Nephron (organoid): ENCODE data around the gene F8.
"Not testable (repeated sequence)": the region's sequence is repeated elsewhere in the genome, so short reads cannot be mapped to it uniquely, and the experiment has no call there.

Source experiments
- H3K27ac Mint-ChIP-seq, 3 experiments: 2 replicates each; pipeline ENCODE4 v1.8.0; 2020; ENCODE audit warnings: mixed read lengths in 3 of 3, mild to moderate bottlenecking in 2 of 3, moderate library complexity in 1 of 3
- H3K27me3 Mint-ChIP-seq: 2 replicates; pipeline ENCODE4 v1.8.0; 2021; ENCODE audit warnings: low read depth, mild to moderate bottlenecking, moderate library complexity, mixed read lengths
- H3K36me3 Mint-ChIP-seq: 2 replicates; pipeline ENCODE4 v1.8.0; 2020; ENCODE audit warnings: low read depth, mixed read lengths
- H3K4me1 Mint-ChIP-seq: 2 replicates; pipeline ENCODE4 v1.8.0; 2020; ENCODE audit warnings: mixed read lengths
- H3K4me3 Mint-ChIP-seq, 3 experiments: 2 replicates each; pipeline ENCODE4 v1.8.0; 2020; ENCODE audit warnings: mild to moderate bottlenecking in 3 of 3, mixed read lengths in 3 of 3, moderate library complexity in 2 of 3
- H3K9me3 Mint-ChIP-seq: 2 replicates; pipeline ENCODE4 v1.8.0; 2020; ENCODE audit warnings: mixed read lengths
- CTCF ChIP-seq, 3 experiments: fragments of 200-600 bp; sonication (generic); IDR thresholded peaks; one replicate each; pipeline ENCODE4 v1.5.0; 2021; ENCODE audit warnings: antibody characterized with exemption in 3 of 3; ENCODE audit not compliant: unreplicated experiment in 3 of 3

F8 gene

DNA sequence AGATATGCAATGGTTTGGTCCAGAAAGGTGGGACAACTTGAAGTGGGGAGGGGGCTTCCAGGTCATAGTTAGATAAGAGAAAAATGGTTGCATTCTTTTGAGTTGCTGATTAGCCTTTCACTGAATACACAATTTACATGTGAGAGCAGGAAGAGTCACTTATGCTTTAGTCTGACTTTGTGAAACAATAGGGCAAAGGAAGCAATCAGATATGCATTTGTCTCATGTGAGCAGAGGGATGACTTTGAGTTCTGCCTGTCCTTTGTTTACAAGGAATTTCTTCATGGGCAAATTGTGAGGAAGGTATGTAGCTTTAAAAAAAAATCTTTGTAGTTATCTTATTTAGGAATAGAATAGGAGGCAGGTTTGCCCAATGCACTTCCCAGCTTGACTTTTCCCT, 201.0 kb downstream of the F8 start:
- H3K27me3 Mint-ChIP-seq, result peaks cover 3% of the 10 kb centered on the region
- peaks cover 15% of the 10 kb centered on the region for H3K9me3 Mint-ChIP-seq
- no peaks in the 10 kb centered on the region for H3K36me3 Mint-ChIP-seq
- no peak overlapping the region for H3K4me3 Mint-ChIP-seq
- H3K27ac Mint-ChIP-seq, result no peak overlapping the region
- H3K4me1 Mint-ChIP-seq, result no peaks in the 10 kb centered on the region
- TF ChIP-seq CTCF (IDR thresholded peaks at IDR 0.05; ENCODE audit: unreplicated experiment in 3 of 3), result no peak

DNA sequence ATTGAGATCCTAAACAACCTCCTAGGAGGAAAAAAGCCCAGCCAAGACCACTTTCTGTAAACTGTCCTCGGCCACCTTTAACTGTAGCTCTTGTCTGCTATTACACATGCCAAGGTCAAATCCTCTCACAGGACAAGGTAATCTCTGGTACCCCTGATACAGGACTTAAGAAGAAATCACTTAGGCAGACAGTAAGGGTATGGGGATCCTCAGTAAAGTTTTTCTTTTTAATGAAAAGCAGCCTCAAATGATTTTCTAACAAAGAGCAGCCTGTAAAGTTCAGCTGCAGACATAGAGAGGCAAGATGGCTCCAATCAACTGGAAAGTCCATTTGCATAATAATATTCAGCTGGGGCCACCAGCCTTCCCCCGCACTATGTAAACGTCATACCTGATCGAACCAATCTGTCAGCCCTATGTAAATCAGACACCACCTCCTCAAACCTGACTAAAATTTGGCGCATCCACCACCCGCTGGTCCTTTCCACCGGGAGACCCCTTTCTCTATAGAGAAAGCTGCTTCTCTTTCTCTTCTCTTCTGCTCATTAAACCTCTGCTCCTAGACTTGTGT, 202.7 kb downstream of the F8 start:
- no peak for TF ChIP-seq CTCF (IDR thresholded peaks at IDR 0.05; ENCODE audit: unreplicated experiment in 3 of 3)
- Mint-ChIP-seq H3K27me3 (peaks cover 3% of the 10 kb centered on the region), H3K4me1 (no peaks in the 10 kb centered on the region)

DNA sequence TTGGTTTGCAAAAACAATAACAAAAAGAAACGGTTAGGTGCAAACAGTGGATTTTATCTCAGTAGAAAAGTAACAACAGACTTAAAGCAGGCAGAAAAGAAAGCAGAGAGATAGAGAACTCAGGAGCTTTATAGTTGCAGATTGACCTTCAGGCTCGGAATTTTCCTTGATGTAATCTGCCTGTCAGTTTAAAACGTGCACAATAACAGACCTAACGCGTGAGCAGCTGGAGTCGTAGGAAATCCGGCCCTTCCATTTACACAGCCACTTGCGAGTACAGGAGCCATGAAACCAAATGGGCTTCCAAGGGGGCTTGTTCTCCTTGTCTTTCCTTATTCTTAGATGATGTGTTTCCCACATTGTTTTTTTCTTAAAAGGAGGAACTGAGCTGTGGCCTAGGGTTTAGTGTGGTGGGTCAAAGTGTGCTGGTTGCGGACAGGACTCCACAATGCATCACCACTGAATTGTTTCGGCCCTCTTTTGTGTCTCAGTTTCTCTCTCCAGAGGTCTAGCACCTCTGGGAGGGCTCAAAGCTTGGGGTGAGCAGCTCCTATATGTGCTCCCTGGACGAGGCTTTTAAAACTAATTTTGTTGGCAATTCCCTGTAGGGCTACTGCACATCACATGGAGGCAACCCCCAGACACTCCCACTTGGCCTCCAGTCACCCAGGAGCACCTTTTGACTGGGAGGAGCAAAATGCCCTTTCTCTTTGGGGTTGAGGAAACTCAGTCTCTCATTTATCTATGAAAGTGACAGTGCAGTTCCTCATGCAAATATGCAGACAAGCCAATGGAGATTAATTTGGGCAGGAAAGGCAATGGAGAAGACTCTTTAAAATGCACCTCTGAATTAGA, 203.4 kb downstream of the F8 start:
- Mint-ChIP-seq H3K4me1 (no peaks in the 10 kb centered on the region), H3K27me3 (peaks cover 3% of the 10 kb centered on the region), H3K27ac (no peak overlapping the region), H3K36me3 (no peaks in the 10 kb centered on the region), H3K4me3 (no peak overlapping the region), H3K9me3 (peaks cover 13% of the 10 kb centered on the region)
- no peak for TF ChIP-seq CTCF (IDR thresholded peaks at IDR 0.05; ENCODE audit: unreplicated experiment in 3 of 3)

More for the DNA sequence above, 202.7 kb downstream of the F8 start:
- H3K9me3 Mint-ChIP-seq, result peaks cover 16% of the 10 kb centered on the region
- no peaks in the 10 kb centered on the region for H3K36me3 Mint-ChIP-seq
- no peak overlapping the region for H3K4me3 Mint-ChIP-seq
- H3K27ac Mint-ChIP-seq, result no peak overlapping the region

- H3K27me3 Mint-ChIP-seq, H3K4me1 Mint-ChIP-seq, H3K27ac Mint-ChIP-seq, H3K4me3 Mint-ChIP-seq, H3K36me3 Mint-ChIP-seq: not testable (repeated sequence)
- peaks cover 11% of the 10 kb centered on the region for H3K9me3 Mint-ChIP-seq
Measured at GRCh38 chrX:154817048-154817618, 205.4 kb downstream of the F8 start.

GRCh38 chrX:154816326-154816898, 206.1 kb downstream of the F8 start:
- H3K9me3 Mint-ChIP-seq, result peaks cover 11% of the 10 kb centered on the region
- not testable (repeated sequence) for H3K4me1 Mint-ChIP-seq, H3K27ac Mint-ChIP-seq, H3K27me3 Mint-ChIP-seq, H3K36me3 Mint-ChIP-seq, H3K4me3 Mint-ChIP-seq

DNA sequence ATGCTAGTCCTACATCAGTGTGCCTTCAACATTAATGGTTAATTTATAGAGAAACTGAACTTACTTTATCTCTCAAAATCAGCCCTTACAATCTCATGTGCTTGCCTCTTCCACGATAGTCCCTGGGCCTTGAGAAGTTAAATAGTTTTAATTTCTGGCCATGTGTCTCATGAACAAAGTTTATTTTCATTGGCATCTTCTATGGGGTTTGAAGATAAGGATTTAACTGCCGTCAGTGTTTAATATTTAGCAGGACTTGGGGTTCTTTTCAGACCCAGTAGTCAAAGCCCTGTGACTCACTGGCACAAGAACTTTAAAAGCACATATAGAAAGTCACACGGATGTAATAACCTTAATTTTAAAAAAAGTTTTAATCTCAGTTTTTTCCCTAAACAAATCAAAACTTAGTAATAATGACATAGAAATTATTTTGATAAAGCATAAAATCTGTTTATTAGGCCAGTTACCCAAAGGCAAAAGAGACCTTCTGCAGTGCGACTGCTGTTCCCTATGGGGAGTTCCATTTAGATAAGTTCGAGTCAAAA, 207.2 kb downstream of the F8 start:
- TF ChIP-seq CTCF (IDR thresholded peaks at IDR 0.05; ENCODE audit: unreplicated experiment in 3 of 3), result no peak
- Mint-ChIP-seq H3K9me3 (peaks cover 11% of the 10 kb centered on the region), H3K27me3 (no peaks in the 10 kb centered on the region), H3K27ac (no peak overlapping the region), H3K4me3 (no peak overlapping the region), H3K4me1 (no peaks in the 10 kb centered on the region), H3K36me3 (no peaks in the 10 kb centered on the region)
